DMS 273 (cell line): Measurements from ENCODE around the gene ANKRD36C.
"Not testable (repeated sequence)": the region's sequence is repeated elsewhere in the genome, so short reads cannot be mapped to it uniquely, and the experiment has no call there.

ENCODE experiments used
- DNase-seq: peaks from one replicate; lab custom pipeline; 2025; ENCODE audit not compliant: unreplicated experiment; lab: John Stamatoyannopoulos, UW

The ANKRD36C gene

DNA sequence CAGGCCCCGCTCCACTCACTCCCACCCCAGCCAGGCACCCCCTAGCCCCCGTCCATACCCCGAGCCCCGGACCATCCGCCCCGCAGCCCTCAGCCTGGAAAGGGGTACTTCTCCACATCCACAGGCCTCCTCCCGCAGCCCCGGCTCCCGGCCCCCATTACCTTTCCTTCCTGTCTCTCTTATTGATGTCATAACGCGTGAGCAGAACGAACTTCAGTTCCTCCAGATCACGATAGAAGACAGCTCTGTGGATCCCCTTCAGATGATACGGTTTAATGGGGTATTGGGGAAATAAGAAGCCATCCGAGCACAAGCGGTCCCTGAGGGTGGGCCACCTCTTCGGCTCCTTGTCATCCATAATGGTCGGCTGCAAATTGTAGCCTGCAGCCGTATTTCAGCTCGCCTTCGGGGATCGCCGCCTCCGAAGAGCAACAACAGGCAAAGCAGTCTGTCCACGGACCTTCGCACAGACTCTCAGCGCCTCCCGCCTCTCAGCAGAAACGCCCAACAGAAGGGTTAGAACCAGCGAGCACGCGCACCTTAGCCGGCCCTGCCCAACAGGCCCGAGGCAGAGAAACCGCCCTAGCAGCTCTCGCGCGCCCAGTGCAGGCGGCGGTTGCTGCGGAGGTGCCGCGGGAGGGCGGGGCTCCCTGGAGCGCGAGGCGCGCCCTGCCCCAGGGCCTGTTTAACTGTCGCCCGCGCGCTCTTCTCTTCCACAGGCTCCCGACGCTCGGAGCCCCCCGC lies at the start of gene ANKRD36C:
Gene ANKRD36C (minus strand): TSS at position 474 of the 744 bp plus-strand sequence. CDS start 116 bp downstream, at position 358.
- not testable (repeated sequence) for DNase-seq

DNA sequence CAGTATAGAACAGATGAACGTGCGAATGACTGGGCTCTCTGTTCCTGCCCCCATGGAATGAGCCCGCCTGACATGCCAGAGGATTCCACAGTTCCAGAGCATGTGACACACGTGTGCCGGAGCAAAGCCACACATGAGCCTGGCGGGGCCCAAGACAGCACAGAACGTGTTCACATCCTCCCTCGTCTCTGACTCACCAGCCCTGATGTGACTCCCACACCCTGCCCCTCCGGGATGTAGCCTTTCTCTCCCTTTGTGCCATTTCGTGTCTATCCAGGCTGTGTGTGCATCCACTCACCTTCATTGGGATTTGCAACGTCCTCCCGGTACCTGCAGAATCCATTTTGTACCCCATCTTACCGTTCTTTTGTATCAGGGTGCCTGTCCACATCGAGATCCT lies 43.9 kb upstream of the ANKRD36C start:
- not testable (repeated sequence) for DNase-seq

DNA sequence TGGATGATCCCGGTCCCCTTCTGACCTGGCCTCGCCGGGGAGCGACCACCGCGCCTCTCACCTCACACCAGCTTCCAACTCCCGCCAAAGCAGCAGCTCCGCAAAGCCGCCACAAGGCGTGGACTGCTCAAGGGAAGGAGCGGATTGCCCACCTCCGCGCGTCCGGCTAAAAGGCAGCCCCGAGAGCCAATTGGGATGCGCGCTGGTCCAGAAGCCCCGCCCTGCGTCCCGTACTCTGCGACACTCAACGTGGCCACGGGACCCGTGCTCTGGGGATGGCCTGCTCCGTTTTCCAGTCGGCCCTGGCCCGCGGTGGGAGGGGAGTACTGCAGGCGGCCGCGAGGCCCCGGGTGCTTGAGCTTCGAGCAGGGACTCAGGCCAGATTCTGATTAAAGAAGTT lies 43.2 kb upstream of the ANKRD36C start, which contains the start of gene GPAT2:
Gene GPAT2 (minus strand): TSS at position 125 of the 400 bp plus-strand sequence. CDS start 2,557 bp downstream, outside the sequence.
- DNase-seq: not testable (repeated sequence)

DNA sequence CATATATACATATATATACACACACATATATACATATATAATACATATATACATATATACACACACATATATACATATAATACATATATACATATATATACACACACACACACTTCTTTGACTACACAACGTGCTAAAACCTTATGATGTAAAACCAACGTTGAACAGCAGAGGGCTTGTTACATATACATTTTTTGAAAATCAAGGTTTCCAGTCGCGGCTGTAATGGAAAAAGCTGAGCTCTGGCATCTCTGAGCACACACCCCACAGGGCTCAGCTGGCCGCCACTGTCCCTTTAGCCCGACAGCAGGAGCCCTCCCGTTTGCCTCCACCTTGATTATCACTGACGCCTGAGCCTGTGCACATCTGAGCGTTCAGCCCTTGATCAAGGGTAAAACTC lies 42.4 kb upstream of the ANKRD36C start:
- DNase-seq: not testable (repeated sequence)

- not testable (repeated sequence) for DNase-seq
These were observed 36.2 kb upstream of the ANKRD36C start for GRCh38 chr2:96027725-96028325.

- DNase-seq: not testable (repeated sequence)
These were observed 34.1 kb upstream of the ANKRD36C start for GRCh38 chr2:96025755-96026154.

GRCh38 chr2:96025194-96025492 lies 33.5 kb upstream of the ANKRD36C start:
- no peak for DNase-seq

- no peak for DNase-seq
These were observed 32.9 kb upstream of the ANKRD36C start for GRCh38 chr2:96024336-96025193.

- DNase-seq: not testable (repeated sequence)
These were observed 32.1 kb upstream of the ANKRD36C start for GRCh38 chr2:96023701-96024100.

DNA sequence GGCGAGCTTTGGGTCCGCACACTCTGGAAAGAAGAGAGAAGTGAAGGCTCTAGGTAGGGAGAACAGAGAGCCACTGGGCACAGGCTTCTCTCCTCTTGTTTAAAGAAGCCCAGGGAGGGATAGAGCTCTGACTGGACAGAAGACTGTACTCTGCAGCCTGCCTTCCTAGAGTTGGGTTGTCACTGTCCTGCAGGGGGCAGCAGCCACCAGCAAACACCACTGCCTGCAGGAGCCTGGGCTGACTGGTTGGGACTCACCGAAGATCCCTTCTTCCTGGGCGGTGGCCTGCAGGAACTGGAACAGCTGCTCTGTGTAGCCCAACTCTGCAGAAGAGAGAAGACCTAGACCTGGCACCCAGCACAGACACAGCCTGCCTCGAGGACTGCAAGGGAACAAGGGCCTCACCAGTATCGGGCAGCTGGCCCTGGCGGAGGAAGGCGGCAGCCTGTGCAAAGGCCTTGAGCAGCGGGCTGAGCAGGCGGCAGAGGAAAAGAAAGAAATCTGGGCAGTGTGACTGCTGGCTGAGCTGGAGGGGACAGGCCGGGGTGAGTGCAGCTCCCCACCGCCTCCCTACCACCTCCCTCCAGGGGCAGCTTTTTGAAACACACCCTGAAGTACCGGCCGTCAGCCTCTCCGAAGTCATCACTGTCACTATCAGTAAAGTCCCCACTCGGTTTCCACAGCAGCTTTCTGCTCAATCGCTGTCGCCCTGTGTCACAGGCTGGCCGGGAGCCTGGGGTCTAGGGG lies 31.2 kb upstream of the ANKRD36C start:
- DNase-seq: not testable (repeated sequence)

DNA sequence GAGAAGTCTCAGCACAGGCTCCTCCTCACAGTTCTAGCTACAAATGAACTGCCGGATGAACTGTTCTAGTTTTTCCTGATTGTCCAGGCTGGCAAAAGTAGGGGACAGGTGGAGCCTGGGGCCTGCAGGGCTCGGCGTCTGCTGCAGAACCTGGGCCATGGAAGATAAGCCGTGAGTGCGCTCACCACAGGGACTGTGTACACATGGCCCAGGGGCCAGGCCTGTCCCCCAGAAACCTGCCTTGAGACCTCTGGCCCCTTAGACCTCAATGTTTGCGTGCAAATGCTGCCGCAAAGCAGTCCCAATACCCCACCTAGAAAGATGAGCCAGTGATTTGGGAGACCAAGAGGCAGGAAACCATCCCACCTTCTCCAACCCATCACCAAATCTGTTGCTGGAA lies 30.5 kb upstream of the ANKRD36C start:
- DNase-seq: not testable (repeated sequence)

DNA sequence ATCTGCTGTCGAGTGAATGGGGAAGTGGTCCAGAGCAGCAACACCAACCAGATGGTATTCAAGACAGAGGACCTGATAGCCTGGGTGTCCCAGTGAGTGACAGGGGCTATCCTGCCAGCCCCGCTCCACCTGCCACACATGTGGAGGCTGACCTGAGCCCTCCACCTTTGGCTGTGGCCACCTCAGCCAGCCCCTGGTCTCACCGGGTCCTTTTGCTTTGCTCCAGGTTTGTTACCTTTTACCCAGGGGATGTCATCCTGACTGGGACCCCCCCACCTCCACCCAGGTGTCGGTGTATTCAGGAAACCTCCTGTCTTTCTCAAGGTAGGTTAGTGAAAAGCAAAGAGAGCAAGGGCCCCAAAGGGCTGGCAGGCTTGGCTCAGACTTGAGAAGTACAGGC lies 29.5 kb upstream of the ANKRD36C start:
- DNase-seq: not testable (repeated sequence)

DNA sequence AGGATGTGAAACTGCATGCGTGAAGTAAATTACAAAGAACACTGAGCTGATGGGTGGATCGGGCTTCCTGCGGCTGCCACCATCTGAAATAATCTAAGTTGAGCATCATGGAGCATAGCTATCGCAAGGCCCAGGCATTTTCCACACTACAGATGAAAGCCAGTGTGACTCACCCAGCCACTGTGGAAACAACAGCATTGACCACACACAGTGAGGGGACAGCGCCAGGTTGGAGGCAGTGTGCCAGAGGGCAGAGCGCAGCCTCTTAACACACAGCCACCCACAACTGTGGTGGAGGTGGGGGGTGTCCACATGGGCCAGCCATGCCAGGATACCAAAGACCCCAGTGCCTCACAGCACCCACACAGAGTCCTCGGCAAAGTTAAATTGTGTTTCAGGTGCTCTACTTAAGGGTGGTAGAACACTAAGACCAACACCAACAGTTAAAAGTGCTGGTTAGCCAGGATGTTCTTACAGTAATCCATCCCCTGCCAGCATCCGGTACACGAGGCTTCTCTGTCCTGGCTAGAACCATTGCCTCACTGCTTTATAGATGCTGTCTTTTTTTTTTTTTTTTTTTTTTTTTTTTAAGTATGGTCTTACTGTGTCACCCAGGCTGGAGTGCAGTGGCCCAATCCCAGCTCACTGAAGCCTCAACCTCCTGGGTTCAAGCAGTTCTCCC lies 28.4 kb upstream of the ANKRD36C start:
- DNase-seq: not testable (repeated sequence)

DNA sequence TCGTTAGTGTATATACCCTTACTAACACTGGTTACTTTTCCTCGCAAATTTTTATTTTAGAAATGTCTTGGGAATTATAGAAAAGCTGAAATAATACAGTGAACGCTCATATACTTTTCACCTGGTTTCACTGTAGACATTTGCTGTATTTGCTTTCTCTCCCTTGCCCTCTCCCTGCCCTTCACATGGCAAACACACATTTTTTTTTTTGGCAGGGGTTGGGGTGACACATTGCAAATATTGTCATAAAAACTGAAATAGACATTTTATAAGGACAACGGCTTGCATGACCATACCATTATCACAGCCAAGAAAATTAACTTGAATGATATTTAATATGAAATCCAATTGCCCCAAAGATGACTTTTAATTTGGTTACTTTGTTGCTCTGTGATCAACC lies 24.7 kb upstream of the ANKRD36C start:
- not testable (repeated sequence) for DNase-seq

DNA sequence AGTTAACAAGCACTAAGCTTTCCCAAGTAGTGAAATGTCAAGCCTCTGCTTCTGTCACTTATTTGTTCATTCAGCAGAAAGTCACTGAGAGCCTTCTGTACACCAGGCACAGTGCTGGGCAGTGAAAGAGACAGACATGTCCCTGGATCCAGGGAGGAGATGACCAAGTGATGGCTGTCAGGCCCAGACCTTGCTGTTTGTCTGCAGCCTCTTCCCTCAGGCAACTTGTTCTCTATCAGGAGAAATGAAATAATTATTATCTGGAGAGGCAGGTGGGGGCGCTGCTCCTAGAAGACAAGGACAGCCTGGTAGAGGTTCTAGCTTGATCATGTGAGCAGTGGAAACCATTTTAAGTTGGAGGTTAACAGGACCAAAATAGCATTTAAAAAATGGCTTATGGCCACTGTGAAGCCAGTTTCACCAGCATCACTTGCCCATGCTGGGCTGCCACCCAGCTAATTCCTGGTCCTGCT lies 21.2 kb upstream of the ANKRD36C start:
- DNase-seq: not testable (repeated sequence)

DNA sequence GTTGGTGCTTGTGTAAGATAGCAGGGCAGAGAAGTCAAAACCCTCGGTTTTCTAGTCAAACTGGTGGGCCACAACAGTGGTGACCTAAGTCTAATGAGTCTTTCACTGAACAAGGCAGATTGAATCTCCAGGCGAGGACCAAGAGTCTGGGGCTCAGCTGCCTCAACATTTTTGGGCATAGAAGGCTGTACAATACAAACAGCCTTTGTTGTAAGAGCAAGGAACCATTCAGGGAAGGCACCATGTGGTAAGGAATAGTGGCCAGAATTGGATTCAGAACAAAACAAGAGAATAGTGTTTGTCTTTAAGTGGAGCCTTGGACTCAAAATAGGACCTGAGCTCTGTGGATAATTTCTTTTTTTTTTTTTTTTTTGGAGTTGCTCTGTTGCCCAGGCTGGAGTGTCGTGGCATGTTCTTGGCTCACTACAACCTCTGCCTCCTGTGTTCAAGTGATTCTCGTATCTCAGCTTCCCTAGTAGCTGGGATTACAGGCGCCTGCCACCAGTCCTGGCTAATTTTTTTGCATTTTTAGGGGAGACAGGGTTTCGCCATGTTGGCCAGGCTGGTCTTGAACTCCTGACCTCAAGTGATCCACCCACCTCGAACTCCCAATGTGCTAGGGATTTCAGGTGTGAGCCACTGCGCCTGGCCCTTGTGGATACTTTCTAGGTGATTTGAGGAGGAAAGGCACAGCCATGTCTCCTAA lies 20.6 kb upstream of the ANKRD36C start:
- DNase-seq: not testable (repeated sequence)

DNA sequence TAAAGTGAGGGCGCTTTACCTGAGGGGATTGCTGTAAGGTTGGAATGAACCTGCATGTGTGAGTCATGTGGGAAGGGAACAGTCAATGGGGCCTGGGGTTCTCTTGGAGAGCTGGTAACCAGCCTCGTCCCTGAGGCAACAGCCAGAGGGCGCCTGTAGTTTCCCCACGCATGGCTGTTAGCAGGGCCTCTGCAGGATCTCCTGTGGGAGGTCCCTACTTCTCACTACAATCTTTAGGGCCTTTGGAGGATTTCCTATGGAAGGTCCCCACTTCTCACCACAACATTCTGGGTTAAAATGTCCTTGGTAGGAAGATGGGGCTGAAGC lies 19.5 kb upstream of the ANKRD36C start:
- not testable (repeated sequence) for DNase-seq

- not testable (repeated sequence) for DNase-seq
These were observed 18.9 kb upstream of the ANKRD36C start for GRCh38 chr2:96010320-96011128.

DNA sequence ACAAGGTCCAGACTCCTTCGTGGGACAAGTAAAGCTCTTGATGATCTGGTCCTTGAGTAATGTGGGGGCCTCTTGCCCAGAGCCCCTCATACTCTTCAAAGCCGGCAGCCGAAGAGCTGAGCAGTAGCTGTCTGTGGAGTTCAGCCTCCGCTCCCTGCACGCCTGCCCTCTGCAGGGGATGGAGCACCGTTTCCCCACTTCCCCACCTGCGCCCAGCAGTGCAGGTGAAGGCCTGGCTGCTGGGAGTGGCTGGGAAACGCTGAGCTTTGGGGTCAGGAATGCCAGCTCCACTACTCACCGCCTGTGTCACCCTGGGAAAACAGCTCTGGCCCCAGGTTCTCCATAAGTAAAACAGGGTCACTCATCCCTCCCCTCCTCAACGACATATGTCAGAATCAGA lies 18.2 kb upstream of the ANKRD36C start:
- not testable (repeated sequence) for DNase-seq
